Upper lobe of right lung (tissue), 1 donor: ENCODE measurements around the gene PEPD. TPM values are rescaled to one million over a fixed set of nuclear protein-coding genes. Genes with fewer than 3 reads are reported as not detected.

Experiments used
- ATAC-seq: fragments of 200-7000 bp; cut with Tn5 transposase; one replicate; pipeline ENCODE4 v1.9.1; 2020; ENCODE audit warnings: mild to moderate bottlenecking, moderate library complexity
- DNase-seq: peaks from one replicate; pipeline ENCODE4 v3.0.0-alpha.2; 2020
- H3K27ac ChIP-seq: fragments of 200-600 bp; one replicate; pipeline ENCODE4 v1.8.0; 2022
- H3K27me3 ChIP-seq: fragments of 200-600 bp; one replicate; pipeline ENCODE4 v1.8.0; 2022; ENCODE audit warnings: mild to moderate bottlenecking
- H3K36me3 ChIP-seq: fragments of 200-600 bp; one replicate; pipeline ENCODE4 v1.8.0; 2022
- H3K4me1 ChIP-seq: fragments of 200-600 bp; one replicate; pipeline ENCODE4 v1.8.0; 2022
- H3K4me3 ChIP-seq: fragments of 200-600 bp; one replicate; pipeline ENCODE4 v1.8.0; 2022; ENCODE audit warnings: mild to moderate bottlenecking
- H3K9me3 ChIP-seq: fragments of 200-600 bp; one replicate; pipeline ENCODE4 v1.8.0; 2022
- intact Hi-C: fragments of 100-400 bp; cut with DNase I; formaldehyde crosslinking; loops from one replicate; pipeline ENCODE4 v1.11.0; 2022
- total RNA-seq: library from RNA; stranded (reverse); fragmentation: NEBNext Ultra II Directional; extraction: Animal tissue kit (Norgen Biotek cat#: 25700); gene quantifications from one replicate; pipeline ENCODE4 v1.2.1, GENCODE V29; 2021
- TF ChIP-seq, protein P1 (sequence below): fragments of 200-600 bp; IDR thresholded peaks from one replicate; pipeline ENCODE4 v1.8.0; 2022; ENCODE audit warnings: antibody characterized with exemption
- donor health status: DM: no; HTN: yes; CAD: no; lungs with severe emphysema.

PEPD gene
- total RNA-seq, 1 donor from 2014 or later = 78.4 TPM

GRCh38 chr19:33470686-33471085 lies 50.9 kb downstream of the PEPD start:
- peak; percentile 26 for DNase-seq
- intact Hi-C loops = no loop called here

DNA sequence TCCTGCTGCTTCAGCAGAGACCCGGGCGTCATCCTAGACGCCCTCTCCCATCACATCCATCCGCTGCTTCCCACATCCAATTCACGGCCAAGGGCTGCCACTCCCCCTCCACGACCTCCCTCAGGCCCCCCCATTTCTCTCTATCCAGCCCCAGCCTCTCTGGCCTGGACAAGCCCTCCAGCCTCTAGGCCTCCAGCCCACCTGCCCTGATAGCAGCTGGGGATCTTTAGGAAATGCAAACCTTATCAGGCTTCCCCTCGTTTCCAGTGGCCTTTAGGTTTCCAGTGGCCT lies 51.6 kb downstream of the PEPD start:
- H3K9me3 ChIP-seq = no peaks in the 10 kb centered on the region
- H3K27ac ChIP-seq = no peak overlapping the region
- H3K4me3 ChIP-seq = no peak overlapping the region
- DNase-seq = peak; percentile 38
- no peak for ATAC-seq
- TF ChIP-seq, protein P1, sequence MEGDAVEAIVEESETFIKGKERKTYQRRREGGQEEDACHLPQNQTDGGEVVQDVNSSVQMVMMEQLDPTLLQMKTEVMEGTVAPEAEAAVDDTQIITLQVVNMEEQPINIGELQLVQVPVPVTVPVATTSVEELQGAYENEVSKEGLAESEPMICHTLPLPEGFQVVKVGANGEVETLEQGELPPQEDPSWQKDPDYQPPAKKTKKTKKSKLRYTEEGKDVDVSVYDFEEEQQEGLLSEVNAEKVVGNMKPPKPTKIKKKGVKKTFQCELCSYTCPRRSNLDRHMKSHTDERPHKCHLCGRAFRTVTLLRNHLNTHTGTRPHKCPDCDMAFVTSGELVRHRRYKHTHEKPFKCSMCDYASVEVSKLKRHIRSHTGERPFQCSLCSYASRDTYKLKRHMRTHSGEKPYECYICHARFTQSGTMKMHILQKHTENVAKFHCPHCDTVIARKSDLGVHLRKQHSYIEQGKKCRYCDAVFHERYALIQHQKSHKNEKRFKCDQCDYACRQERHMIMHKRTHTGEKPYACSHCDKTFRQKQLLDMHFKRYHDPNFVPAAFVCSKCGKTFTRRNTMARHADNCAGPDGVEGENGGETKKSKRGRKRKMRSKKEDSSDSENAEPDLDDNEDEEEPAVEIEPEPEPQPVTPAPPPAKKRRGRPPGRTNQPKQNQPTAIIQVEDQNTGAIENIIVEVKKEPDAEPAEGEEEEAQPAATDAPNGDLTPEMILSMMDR = no peak
- intact Hi-C loops = no loop called here
- H3K4me1 ChIP-seq = no peaks in the 10 kb centered on the region
- H3K36me3 ChIP-seq = no peaks in the 10 kb centered on the region
- H3K27me3 ChIP-seq = no peaks in the 10 kb centered on the region

More at GRCh38 chr19:33470686-33471085, 50.9 kb downstream of the PEPD start:
- Histone ChIP-seq H3K27ac (no peak overlapping the region), H3K27me3 (no peaks in the 10 kb centered on the region), H3K9me3 (no peaks in the 10 kb centered on the region), H3K4me3 (no peak overlapping the region), H3K36me3 (no peaks in the 10 kb centered on the region), H3K4me1 (no peaks in the 10 kb centered on the region)
- TF ChIP-seq, protein P1 = no peak
- ATAC-seq = no peak

DNA sequence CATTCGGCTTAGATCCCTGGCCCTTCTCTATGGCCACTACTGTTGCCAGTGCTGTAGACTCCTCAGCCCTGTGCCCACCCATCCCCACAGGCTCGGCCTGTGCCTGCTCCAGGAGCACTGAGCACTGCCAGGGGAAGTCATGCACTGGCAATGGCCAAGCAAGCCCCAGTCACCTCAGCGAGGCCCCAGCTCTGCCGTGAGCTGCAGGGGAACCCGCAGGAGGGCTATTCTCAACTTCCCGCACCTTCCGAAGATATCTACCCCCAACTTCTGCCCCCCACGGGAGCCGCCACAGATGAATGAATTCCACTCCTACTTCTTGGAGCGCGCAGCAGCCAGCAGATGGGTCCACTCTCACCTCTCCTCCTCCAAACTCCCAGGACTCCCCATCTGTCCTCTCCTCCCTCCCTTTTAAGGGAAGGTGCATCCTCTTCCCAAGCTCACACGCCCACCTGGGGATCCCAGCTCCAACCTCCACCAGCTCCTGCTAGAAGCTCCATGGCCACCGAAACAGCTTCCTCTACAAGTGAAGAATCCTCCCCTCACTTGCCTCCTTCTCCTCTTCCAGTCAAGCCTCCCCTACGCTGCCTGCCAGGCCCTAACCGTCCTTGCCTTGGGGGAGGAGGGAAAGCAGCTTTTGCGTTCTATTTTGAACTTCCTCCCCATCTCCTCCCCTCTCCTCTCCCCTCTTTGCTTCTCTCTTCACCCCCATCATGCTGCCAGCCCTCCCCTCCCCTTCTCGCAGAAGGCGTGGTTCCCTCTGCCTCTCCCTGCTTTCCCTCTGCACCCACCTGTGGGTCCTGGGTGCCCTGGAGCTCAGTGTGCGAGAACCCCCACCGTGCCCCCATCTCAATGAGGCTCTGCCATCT lies 52.2 kb downstream of the PEPD start:
- no peak overlapping the region for H3K4me3 ChIP-seq
- TF ChIP-seq, protein P1 = no peak
- H3K36me3 ChIP-seq = no peaks in the 10 kb centered on the region
- intact Hi-C loops = no loop called here
- no peaks in the 10 kb centered on the region for H3K27me3 ChIP-seq
- no peak for ATAC-seq
- no peaks in the 10 kb centered on the region for H3K4me1 ChIP-seq
- H3K9me3 ChIP-seq = no peaks in the 10 kb centered on the region
- H3K27ac ChIP-seq = no peak overlapping the region
- peak; percentile 41 for DNase-seq

GRCh38 chr19:33468361-33469170 lies 53.0 kb downstream of the PEPD start:
- Histone ChIP-seq H3K4me1 (no peaks in the 10 kb centered on the region), H3K4me3 (no peak overlapping the region), H3K9me3 (no peaks in the 10 kb centered on the region), H3K27me3 (no peaks in the 10 kb centered on the region), H3K27ac (no peak overlapping the region), H3K36me3 (peaks cover 6% of the 10 kb centered on the region)
- TF ChIP-seq, protein P1 = no peak
- intact Hi-C loops = no loop called here
- DNase-seq (peak; percentile 43), ATAC-seq (no peak)

DNA sequence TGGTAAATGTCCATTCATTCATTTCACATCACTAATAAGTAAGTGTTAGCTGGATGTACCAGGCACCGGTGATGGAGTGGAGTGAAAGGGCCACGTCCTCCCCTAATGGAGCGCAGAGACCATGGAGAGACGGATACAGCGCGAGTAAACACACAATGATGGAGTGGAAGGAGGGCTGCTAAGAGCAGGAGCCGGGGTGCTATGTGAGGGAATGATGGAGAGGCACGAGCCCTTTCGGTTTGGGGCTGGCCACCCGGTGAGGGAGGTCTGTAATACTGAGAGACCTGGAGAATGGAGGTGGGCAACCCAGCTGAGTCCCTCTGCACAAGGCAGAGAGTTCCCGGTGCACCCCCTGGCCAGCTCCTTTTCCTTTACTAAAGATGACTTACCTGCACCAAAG lies 53.7 kb downstream of the PEPD start:
- ATAC-seq (no peak), DNase-seq (peak; percentile 37)
- intact Hi-C loops = no loop called here
- H3K27ac ChIP-seq = no peak overlapping the region
- H3K4me1 ChIP-seq = no peaks in the 10 kb centered on the region
- H3K27me3 ChIP-seq = no peaks in the 10 kb centered on the region
- no peak overlapping the region for H3K4me3 ChIP-seq
- no peaks in the 10 kb centered on the region for H3K9me3 ChIP-seq
- TF ChIP-seq, protein P1 = no peak
- H3K36me3 ChIP-seq = peaks cover 13% of the 10 kb centered on the region
